ENCODE measurements around the gene ZFPM1.

DNA sequence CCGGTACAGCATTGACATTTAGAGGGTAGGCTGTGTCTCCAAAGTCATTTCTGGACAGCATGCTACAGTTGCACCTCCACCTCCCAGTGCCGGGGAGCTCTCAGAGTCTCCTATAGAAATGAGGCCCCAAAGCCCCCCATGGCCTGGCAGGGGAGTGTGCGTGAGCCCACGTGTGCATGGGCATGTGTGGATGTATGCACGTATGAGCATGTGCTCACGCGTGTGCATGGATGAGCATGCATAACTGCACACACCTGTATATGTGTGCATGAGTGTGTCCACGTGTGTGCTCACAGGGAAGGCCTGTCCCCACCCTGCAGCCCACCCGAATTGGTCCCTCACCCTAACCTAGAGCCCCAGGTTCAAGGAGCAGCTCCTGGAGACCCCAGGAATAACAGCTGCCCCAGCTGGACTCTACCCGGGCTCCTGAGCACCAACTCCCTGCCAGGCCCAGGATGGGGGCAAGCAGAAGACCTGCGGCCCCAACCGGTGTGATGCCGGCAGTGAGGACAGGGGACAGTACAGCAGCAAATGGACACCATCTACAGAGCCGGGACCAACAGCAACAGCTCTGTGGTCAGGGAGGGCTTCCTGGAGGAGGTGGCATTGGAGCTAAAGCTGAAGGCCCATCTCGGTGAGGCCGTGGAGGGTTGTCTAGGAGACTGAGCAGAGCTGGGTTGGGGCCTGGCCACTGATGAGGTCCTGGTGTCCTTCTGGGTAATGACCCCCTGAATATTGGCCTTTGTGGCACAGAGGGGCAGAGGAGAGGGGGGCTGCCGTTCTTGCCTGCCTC is 35.2 kb upstream of the ZFPM1 start:
- no peak for TF ChIP-seq POLR2A (IDR thresholded peaks at IDR 0.05)
- no peak for TF ChIP-seq CTCF (IDR thresholded peaks at IDR 0.05 in 8 of 11, conservative IDR thresholded peaks at IDR 0.05 in 3 of 11)
